ENCODE data around the gene HINFP. TPM values are rescaled to one million over a fixed set of nuclear protein-coding genes. Genes with fewer than 3 reads are reported as not detected.
A peak's percentile ranks its signal among the peaks of the same experiment; 100 is the strongest.

Gene HINFP
- total and polyA plus RNA-seq, 2 experiments from 2014 or later: 12.6 to 29.2 TPM

DNA sequence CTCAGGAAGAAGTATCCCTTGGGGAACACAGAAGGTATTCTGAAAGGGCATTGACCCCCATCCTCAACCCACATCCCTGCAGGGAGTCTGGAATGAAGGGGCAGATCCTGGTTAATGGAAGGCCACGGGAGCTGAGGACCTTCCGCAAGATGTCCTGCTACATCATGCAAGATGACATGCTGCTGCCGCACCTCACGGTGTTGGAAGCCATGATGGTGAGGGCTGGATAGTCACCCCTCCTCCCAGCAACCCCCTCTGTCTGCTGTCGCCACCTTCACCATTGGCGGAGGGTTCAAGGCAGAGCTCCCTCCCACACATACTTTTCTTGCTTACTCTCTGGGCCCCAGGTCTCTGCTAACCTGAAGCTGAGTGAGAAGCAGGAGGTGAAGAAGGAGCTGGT is 32.8 kb downstream of the HINFP start (continued):
- TF ChIP-seq, protein P1, sequence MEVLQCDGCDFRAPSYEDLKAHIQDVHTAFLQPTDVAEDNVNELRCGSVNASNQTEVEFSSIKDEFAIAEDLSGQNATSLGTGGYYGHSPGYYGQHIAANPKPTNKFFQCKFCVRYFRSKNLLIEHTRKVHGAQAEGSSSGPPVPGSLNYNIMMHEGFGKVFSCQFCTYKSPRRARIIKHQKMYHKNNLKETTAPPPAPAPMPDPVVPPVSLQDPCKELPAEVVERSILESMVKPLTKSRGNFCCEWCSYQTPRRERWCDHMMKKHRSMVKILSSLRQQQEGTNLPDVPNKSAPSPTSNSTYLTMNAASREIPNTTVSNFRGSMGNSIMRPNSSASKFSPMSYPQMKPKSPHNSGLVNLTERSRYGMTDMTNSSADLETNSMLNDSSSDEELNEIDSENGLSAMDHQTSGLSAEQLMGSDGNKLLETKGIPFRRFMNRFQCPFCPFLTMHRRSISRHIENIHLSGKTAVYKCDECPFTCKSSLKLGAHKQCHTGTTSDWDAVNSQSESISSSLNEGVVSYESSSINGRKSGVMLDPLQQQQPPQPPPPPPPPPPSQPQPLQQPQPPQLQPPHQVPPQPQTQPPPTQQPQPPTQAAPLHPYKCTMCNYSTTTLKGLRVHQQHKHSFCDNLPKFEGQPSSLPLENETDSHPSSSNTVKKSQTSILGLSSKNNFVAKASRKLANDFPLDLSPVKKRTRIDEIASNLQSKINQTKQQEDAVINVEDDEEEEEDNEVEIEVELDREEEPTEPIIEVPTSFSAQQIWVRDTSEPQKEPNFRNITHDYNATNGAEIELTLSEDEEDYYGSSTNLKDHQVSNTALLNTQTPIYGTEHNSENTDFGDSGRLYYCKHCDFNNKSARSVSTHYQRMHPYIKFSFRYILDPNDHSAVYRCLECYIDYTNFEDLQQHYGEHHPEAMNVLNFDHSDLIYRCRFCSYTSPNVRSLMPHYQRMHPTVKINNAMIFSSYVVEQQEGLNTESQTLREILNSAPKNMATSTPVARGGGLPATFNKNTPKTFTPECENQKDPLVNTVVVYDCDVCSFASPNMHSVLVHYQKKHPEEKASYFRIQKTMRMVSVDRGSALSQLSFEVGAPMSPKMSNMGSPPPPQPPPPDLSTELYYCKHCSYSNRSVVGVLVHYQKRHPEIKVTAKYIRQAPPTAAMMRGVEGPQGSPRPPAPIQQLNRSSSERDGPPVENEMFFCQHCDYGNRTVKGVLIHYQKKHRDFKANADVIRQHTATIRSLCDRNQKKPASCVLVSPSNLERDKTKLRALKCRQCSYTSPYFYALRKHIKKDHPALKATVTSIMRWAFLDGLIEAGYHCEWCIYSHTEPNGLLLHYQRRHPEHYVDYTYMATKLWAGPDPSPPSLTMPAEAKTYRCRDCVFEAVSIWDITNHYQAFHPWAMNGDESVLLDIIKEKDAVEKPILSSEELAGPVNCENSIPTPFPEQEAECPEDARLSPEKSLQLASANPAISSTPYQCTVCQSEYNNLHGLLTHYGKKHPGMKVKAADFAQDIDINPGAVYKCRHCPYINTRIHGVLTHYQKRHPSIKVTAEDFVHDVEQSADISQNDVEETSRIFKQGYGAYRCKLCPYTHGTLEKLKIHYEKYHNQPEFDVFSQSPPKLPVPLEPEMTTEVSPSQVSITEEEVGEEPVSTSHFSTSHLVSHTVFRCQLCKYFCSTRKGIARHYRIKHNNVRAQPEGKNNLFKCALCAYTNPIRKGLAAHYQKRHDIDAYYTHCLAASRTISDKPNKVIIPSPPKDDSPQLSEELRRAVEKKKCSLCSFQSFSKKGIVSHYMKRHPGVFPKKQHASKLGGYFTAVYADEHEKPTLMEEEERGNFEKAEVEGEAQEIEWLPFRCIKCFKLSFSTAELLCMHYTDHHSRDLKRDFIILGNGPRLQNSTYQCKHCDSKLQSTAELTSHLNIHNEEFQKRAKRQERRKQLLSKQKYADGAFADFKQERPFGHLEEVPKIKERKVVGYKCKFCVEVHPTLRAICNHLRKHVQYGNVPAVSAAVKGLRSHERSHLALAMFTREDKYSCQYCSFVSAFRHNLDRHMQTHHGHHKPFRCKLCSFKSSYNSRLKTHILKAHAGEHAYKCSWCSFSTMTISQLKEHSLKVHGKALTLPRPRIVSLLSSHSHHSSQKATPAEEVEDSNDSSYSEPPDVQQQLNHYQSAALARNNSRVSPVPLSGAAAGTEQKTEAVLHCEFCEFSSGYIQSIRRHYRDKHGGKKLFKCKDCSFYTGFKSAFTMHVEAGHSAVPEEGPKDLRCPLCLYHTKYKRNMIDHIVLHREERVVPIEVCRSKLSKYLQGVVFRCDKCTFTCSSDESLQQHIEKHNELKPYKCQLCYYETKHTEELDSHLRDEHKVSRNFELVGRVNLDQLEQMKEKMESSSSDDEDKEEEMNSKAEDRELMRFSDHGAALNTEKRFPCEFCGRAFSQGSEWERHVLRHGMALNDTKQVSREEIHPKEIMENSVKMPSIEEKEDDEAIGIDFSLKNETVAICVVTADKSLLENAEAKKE (CRISPR knock-in tag; IDR thresholded peaks at IDR 0.05): no peak
- TF ChIP-seq JUNB (IDR thresholded peaks at IDR 0.05; ENCODE audit: unreplicated experiment) (no peak), EZH2phosphoT487 (IDR thresholded peaks at IDR 0.05; ENCODE audit: unreplicated experiment) (no peak), ZNF114 (CRISPR knock-in tag; IDR thresholded peaks at IDR 0.05) (no peak)

DNA sequence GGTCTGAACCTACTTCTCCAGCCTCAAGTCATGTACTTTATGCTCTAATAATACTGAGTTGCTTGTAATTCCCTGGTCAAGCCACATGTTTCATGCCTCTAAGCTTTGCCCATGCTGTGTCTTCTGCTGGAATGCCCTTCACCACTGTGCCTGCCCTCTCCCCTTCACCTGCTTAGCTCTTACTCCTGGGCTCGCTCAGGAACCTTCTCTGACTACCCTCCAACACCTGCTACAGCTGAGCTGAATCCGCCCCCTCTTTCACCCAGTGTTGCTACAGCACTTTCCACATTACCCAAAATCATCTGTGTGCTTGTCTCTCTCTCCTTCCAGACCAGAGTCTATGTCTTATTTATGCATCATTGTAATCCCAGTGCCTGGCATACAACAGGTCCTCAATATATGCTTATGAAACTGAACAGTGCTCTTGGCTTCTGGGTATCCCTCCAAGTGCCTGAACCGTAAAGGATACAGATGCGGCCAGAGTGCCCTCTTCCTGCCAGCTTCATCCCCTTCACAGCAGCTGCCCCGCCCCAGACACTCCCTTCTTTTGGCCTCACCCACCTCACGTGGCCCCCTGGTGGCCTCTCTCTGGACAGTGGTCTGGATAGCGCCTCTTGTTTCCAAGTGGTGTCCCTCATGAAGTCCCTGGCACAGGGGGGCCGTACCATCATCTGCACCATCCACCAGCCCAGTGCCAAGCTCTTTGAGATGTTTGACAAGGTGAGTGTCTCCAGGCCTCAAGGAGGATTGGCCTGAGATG is 34.5 kb downstream of the HINFP start:
- H3K36me3 Mint-ChIP-seq (ENCODE audit: low read depth): no peaks in the 10 kb centered on the region; the same call in 1 of the 3 replicates
- Histone ChIP-seq H3K4me1 (ENCODE audit: insufficient read depth) (no peaks in the 10 kb centered on the region), H3F3A (replicated peaks; ENCODE audit: low read depth) (0 out of 2 replicates have a peak, but pooled peaks cover 5% of the 10 kb centered on the region), H3K4me2 (no peak overlapping the region), H3K9me2 (ENCODE audit: insufficient read depth) (no peaks in the 10 kb centered on the region), H3K36me3 (ENCODE audit: insufficient read depth) (no peaks in the 10 kb centered on the region), H3K79me2 (replicated peaks; ENCODE audit: insufficient read depth) (no peaks in the 10 kb centered on the region), H3K27me3 (ENCODE audit: insufficient read depth) (peaks cover 9% of the 10 kb centered on the region), H4K20me1 (replicated peaks; ENCODE audit: insufficient read depth) (no peaks in the 10 kb centered on the region), H3K4me3 (no peak overlapping the region), H2AFZ (no peak overlapping the region), H3K27ac (ENCODE audit: low read depth) (no peak overlapping the region)
- peak; percentile 67 for DNase-seq (ENCODE audit: low spot score)
- peak; percentile 71 for ATAC-seq
- H3K4me3 Mint-ChIP-seq: no peak overlapping the region
- no peak for TF ChIP-seq ZNF114 (CRISPR knock-in tag; IDR thresholded peaks at IDR 0.05)
- TF ChIP-seq, protein P2, sequence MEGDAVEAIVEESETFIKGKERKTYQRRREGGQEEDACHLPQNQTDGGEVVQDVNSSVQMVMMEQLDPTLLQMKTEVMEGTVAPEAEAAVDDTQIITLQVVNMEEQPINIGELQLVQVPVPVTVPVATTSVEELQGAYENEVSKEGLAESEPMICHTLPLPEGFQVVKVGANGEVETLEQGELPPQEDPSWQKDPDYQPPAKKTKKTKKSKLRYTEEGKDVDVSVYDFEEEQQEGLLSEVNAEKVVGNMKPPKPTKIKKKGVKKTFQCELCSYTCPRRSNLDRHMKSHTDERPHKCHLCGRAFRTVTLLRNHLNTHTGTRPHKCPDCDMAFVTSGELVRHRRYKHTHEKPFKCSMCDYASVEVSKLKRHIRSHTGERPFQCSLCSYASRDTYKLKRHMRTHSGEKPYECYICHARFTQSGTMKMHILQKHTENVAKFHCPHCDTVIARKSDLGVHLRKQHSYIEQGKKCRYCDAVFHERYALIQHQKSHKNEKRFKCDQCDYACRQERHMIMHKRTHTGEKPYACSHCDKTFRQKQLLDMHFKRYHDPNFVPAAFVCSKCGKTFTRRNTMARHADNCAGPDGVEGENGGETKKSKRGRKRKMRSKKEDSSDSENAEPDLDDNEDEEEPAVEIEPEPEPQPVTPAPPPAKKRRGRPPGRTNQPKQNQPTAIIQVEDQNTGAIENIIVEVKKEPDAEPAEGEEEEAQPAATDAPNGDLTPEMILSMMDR (conservative IDR thresholded peaks at IDR 0.05; ENCODE audit: low read depth in 2 of 2): peak; percentile 46 to 63
- H3K27ac Mint-ChIP-seq: no peak overlapping the region
- H3K27me3 Mint-ChIP-seq (ENCODE audit: insufficient read depth, low read depth, poor library complexity): peaks cover 21% of the 10 kb centered on the region
- H3K9me3 Mint-ChIP-seq: no peaks in the 10 kb centered on the region
- peaks cover 8% of the 10 kb centered on the region for H3K4me1 Mint-ChIP-seq
